ENCODE results near the gene ARMS2. TPM values are rescaled to one million over a fixed set of nuclear protein-coding genes. Genes with fewer than 3 reads are reported as not detected.

ARMS2 gene
- total RNA-seq, 2 donors from 2014 or later: not detected

- WGBS, 2 experiments (ENCODE audit: insufficient coverage in 1 of 2, insufficient read length in 1 of 2): 74 to 83% methylated on average over 2 to 6 of the region's 6 CpGs
- Mint-ChIP-seq H3K27ac (no peak overlapping the region), H3K4me1 (peaks cover 27% of the 10 kb centered on the region), H3K4me3 (no peak overlapping the region), H3K36me3 (ENCODE audit: low read depth) (no peaks in the 10 kb centered on the region), H3K27me3 (ENCODE audit: insufficient read depth) (peaks cover 44% of the 10 kb centered on the region), H3K9me3 (no peaks in the 10 kb centered on the region)
- Histone ChIP-seq H3K27me3 (ENCODE audit: control insufficient read depth, insufficient read depth, low read length, poor library complexity, severe bottlenecking) (peaks cover 5% of the 10 kb centered on the region), H3K36me3 (ENCODE audit: control insufficient read depth, insufficient read depth, low read length) (no peaks in the 10 kb centered on the region), H3K27ac (ENCODE audit: low read depth, low read length) (no peak overlapping the region), H3K9ac (ENCODE audit: extremely low read depth, low read length, poor library complexity, severe bottlenecking) (no peak overlapping the region), H3K4me1 (ENCODE audit: control insufficient read depth, insufficient read depth, low read length) (peaks cover 8% of the 10 kb centered on the region), H3K4me3 (ENCODE audit: low read length) (no peak overlapping the region), H3K9me3 (ENCODE audit: control insufficient read depth, low read length) (no peaks in the 10 kb centered on the region)
- DNase-seq: no peak
- TF ChIP-seq, protein P1, sequence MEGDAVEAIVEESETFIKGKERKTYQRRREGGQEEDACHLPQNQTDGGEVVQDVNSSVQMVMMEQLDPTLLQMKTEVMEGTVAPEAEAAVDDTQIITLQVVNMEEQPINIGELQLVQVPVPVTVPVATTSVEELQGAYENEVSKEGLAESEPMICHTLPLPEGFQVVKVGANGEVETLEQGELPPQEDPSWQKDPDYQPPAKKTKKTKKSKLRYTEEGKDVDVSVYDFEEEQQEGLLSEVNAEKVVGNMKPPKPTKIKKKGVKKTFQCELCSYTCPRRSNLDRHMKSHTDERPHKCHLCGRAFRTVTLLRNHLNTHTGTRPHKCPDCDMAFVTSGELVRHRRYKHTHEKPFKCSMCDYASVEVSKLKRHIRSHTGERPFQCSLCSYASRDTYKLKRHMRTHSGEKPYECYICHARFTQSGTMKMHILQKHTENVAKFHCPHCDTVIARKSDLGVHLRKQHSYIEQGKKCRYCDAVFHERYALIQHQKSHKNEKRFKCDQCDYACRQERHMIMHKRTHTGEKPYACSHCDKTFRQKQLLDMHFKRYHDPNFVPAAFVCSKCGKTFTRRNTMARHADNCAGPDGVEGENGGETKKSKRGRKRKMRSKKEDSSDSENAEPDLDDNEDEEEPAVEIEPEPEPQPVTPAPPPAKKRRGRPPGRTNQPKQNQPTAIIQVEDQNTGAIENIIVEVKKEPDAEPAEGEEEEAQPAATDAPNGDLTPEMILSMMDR (conservative IDR thresholded peaks at IDR 0.05): no peak
These were observed 50.1 kb downstream of the ARMS2 start for GRCh38 chr10:122504610-122504950.

- H3K4me3 Mint-ChIP-seq: no peak overlapping the region
- H3K9ac ChIP-seq (ENCODE audit: extremely low read depth, low read length, poor library complexity, severe bottlenecking): no peak overlapping the region
- no peak overlapping the region for H3K27ac ChIP-seq (ENCODE audit: low read depth, low read length)
- 94% methylated on average over 3 to 4 of the region's 5 CpGs for WGBS, 2 experiments (ENCODE audit: insufficient coverage in 1 of 2, insufficient read length in 1 of 2)
- no peaks in the 10 kb centered on the region for H3K9me3 ChIP-seq (ENCODE audit: control insufficient read depth, low read length)
- H3K27me3 ChIP-seq (ENCODE audit: control insufficient read depth, insufficient read depth, low read length, poor library complexity, severe bottlenecking): peaks cover 5% of the 10 kb centered on the region
- H3K4me1 Mint-ChIP-seq: peaks cover 28% of the 10 kb centered on the region
- no peak overlapping the region for H3K4me3 ChIP-seq (ENCODE audit: low read length)
- DNase-seq: no peak
- TF ChIP-seq, protein P1 (conservative IDR thresholded peaks at IDR 0.05): no peak
- H3K4me1 ChIP-seq (ENCODE audit: control insufficient read depth, insufficient read depth, low read length): peaks cover 8% of the 10 kb centered on the region
- no peaks in the 10 kb centered on the region for H3K36me3 ChIP-seq (ENCODE audit: control insufficient read depth, insufficient read depth, low read length)
- H3K9me3 Mint-ChIP-seq: no peaks in the 10 kb centered on the region
- H3K36me3 Mint-ChIP-seq (ENCODE audit: low read depth): no peaks in the 10 kb centered on the region
- H3K27ac Mint-ChIP-seq: no peak overlapping the region
- H3K27me3 Mint-ChIP-seq (ENCODE audit: insufficient read depth): peaks cover 44% of the 10 kb centered on the region
These were observed 50.6 kb downstream of the ARMS2 start for GRCh38 chr10:122505011-122505410.

DNA sequence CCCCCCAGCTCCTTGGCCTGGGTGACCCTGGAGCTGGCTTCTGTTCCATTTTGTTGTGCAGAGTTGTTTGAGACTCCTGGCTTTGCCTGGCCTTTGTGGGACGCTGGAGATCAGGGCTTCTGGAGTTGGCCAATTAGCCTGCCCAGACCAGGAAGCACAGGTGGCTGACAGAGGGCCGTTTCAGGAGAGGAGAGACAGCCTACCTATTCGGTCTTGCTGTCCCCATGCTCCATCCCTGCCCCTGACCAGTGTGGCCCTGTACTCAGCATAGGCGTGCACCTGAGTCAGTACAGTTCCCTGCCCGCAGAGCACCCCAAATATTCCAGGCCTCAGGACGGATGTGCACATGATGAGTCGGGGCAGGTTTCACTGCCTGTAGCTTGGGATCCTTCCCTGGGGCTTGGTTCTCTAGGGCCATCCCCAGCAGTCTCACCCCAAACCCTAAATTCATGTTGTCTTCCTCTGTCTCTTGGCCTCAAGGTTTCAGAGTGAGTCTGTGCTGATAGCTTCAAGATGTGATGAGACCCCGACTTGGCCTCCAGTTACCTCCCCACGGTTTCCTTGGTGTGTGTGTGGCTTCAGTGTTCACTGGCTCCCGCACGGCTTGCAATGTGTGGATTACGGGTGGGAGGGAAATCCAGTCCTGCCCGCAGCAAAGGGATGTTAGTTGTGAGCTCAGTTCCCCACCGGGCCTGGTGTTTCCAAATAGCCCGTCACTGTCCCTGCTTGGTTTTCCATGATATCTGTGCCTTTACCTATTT is 51.6 kb downstream of the ARMS2 start:
- Histone ChIP-seq H3K9ac (ENCODE audit: extremely low read depth, low read length, poor library complexity, severe bottlenecking) (no peak overlapping the region), H3K36me3 (ENCODE audit: control insufficient read depth, insufficient read depth, low read length) (no peaks in the 10 kb centered on the region), H3K27ac (ENCODE audit: low read depth, low read length) (no peak overlapping the region), H3K4me1 (ENCODE audit: control insufficient read depth, insufficient read depth, low read length) (peaks cover 8% of the 10 kb centered on the region), H3K27me3 (ENCODE audit: control insufficient read depth, insufficient read depth, low read length, poor library complexity, severe bottlenecking) (peaks cover 5% of the 10 kb centered on the region), H3K9me3 (ENCODE audit: control insufficient read depth, low read length) (no peaks in the 10 kb centered on the region), H3K4me3 (ENCODE audit: low read length) (no peak overlapping the region)
- no peak for DNase-seq
- TF ChIP-seq, protein P1 (conservative IDR thresholded peaks at IDR 0.05): no peak
- H3K9me3 Mint-ChIP-seq: no peaks in the 10 kb centered on the region
- no peaks in the 10 kb centered on the region for H3K36me3 Mint-ChIP-seq (ENCODE audit: low read depth)
- peaks cover 28% of the 10 kb centered on the region for H3K4me1 Mint-ChIP-seq
- no peak overlapping the region for H3K4me3 Mint-ChIP-seq
- peaks cover 40% of the 10 kb centered on the region for H3K27me3 Mint-ChIP-seq (ENCODE audit: insufficient read depth)
- WGBS, 2 experiments (ENCODE audit: insufficient coverage in 1 of 2, insufficient read length in 1 of 2): 91 to 92% methylated on average over 10 to 15 of the region's 15 CpGs
- no peak overlapping the region for H3K27ac Mint-ChIP-seq

Small RNAs within 50 kb of the gene (microRNA-seq; reads per million reads assigned to microRNA genes)
- not detected for gene MIR3941 (ENCODE audit: borderline microRNAs expressed)

Other genes with a start within 250 kb of the ARMS2 start
- gene BTBD16, start 183.4 kb upstream of the ARMS2 start, total RNA-seq: not detected
- 10 to 100 TPM; 29.6 to 49.0 TPM for gene PLEKHA1, start 79.9 kb upstream of the ARMS2 start, total RNA-seq
- 1 to 10 TPM; 1.7 to 3.1 TPM for gene HTRA1, start 6.9 kb downstream of the ARMS2 start, total RNA-seq
- not detected for gene DMBT1, start 106.1 kb downstream of the ARMS2 start, total RNA-seq
- not detected for gene C10orf120, start 245.2 kb downstream of the ARMS2 start, total RNA-seq